OCI-LY7 (cell line): ENCODE measurements around the gene LRFN5. TPM values are rescaled to one million over a fixed set of nuclear protein-coding genes. Genes with fewer than 3 reads are reported as not detected.
"Not testable (repeated sequence)": the region's sequence is repeated elsewhere in the genome, so short reads cannot be mapped to it uniquely, and the experiment has no call there.

Source experiments
- BruUV-seq: library from RNA; stranded (reverse); fragments of 400-500 nt; replicated peaks from 2 replicates; lab custom pipeline; 2021; lab: Mats Ljungman, UMichigan
- CTCF ChIA-PET: fragments of 300-600 bp; sonication (Branson Sonifier 250); formaldehyde crosslinking; loops from one replicate; lab custom pipeline; 2022; ENCODE audit warnings: antibody characterized with exemption; ENCODE audit not compliant: unreplicated experiment; lab: Charles Lee
- POLR2A ChIA-PET: fragments of 300-600 bp; sonication (Branson Sonifier 250); formaldehyde crosslinking; loops from one replicate; lab custom pipeline; 2022; ENCODE audit warnings: antibody characterized with exemption; lab: Charles Lee
- DNase-seq: peaks from one replicate; pipeline ENCODE4 v3.0.0-alpha.2; 2015; ENCODE audit warnings: low spot score
- H2AFZ ChIP-seq: fragments of 200-600 bp; sonication (generic), shearing (Covaris generic); 2 replicates; pipeline ENCODE4 v1.6.1; 2014; ENCODE audit warnings: mild to moderate bottlenecking, antibody characterized with exemption, low read length, moderate library complexity
- H3K27ac ChIP-seq: fragments of 200-600 bp; sonication (generic); 2 replicates; pipeline ENCODE4 v1.5.1; 2014; ENCODE audit warnings: mixed run types, low read depth, mild to moderate bottlenecking, moderate library complexity, low read length, inconsistent platforms; ENCODE audit not compliant: poor library complexity, severe bottlenecking
- H3K36me3 ChIP-seq: fragments of 200-600 bp; sonication (generic); 2 replicates; pipeline ENCODE4 v1.6.1; 2014; ENCODE audit warnings: mild to moderate bottlenecking, antibody characterized with exemption, low read length, moderate library complexity, mixed read lengths; ENCODE audit not compliant: insufficient read depth
- H3K4me1 ChIP-seq: fragments of 200-600 bp; sonication (generic); 2 replicates; pipeline ENCODE4 v1.5.1; 2014; ENCODE audit warnings: mild to moderate bottlenecking, low read length; ENCODE audit not compliant: insufficient read depth, poor library complexity, severe bottlenecking
- H3K4me2 ChIP-seq: fragments of 200-600 bp; sonication (generic); 2 replicates; pipeline ENCODE4 v1.6.1; 2014; ENCODE audit warnings: mild to moderate bottlenecking, low read length
- H3K4me3 ChIP-seq: fragments of 200-600 bp; sonication (generic); 2 replicates; pipeline ENCODE4 v1.5.1; 2014; ENCODE audit warnings: mild to moderate bottlenecking, low read depth, low read length; ENCODE audit not compliant: poor library complexity, severe bottlenecking
- H3K79me2 ChIP-seq: fragments of 200-600 bp; sonication (generic); 2 replicates; pipeline ENCODE4 v1.6.1; 2016; ENCODE audit warnings: low read depth, mild to moderate bottlenecking, low read length, moderate library complexity, mixed read lengths; ENCODE audit not compliant: insufficient read depth
- H3K9me2 ChIP-seq: fragments of 200-600 bp; sonication (generic); 2 replicates; pipeline ENCODE4 v1.6.1; 2016; ENCODE audit warnings: mild to moderate bottlenecking, low read length, mixed read lengths; ENCODE audit not compliant: insufficient read depth
- H3K9me3 ChIP-seq: fragments of 200-600 bp; sonication (generic); 2 replicates; pipeline ENCODE4 v1.6.1; 2014; ENCODE audit warnings: mild to moderate bottlenecking, mixed run types, low read length, mixed read lengths
- H4K20me1 ChIP-seq: fragments of 200-600 bp; sonication (generic); 2 replicates; pipeline ENCODE4 v1.6.1; 2014; ENCODE audit warnings: mild to moderate bottlenecking, antibody characterized with exemption, low read length, moderate library complexity, mixed read lengths; ENCODE audit not compliant: insufficient read depth
- CTCF ChIP-seq: fragments of 200-600 bp; sonication (generic); conservative IDR thresholded peaks from 2 replicates; pipeline ENCODE4 v1.5.1; 2014; ENCODE audit warnings: mild to moderate bottlenecking, antibody characterized with exemption, low read length, moderate library complexity, mixed read lengths
- EZH2phosphoT487 ChIP-seq: fragments of 200-600 bp; sonication (generic); IDR thresholded peaks from 2 replicates; pipeline ENCODE4 v1.6.1; 2018; ENCODE audit warnings: low read depth, borderline replicate concordance, mild to moderate bottlenecking, mixed run types, antibody characterized with exemption, low read length, moderate library complexity, mixed read lengths
- intact Hi-C: fragments of 100-400 bp; cut with micrococcal nuclease; formaldehyde crosslinking; loops from one replicate; pipeline ENCODE4 v1.10.0; 2022; ENCODE audit not compliant: unreplicated experiment
- total RNA-seq, 2 experiments: library from RNA; depleted of rRNA in 1 of 2; stranded (reverse); fragments of >200 nt in 1 of 2; shearing (Covaris generic) in 1 of 2; gene quantifications; 2 replicates each; pipeline ENCODE4 v1.2.3, GENCODE V29; 2014 to 2022

The LRFN5 gene
- total RNA-seq, 2 experiments from 2014 or later, result not detected

- BruUV-seq, result no TSS peak
- no peak for TF ChIP-seq CTCF
- TF ChIP-seq EZH2phosphoT487, result no peak
- Histone ChIP-seq H4K20me1 (no peaks in the 10 kb centered on the region), H3K4me1 (no peaks in the 10 kb centered on the region), H2AFZ (no peak overlapping the region), H3K9me2 (no peaks in the 10 kb centered on the region), H3K9me3 (no peaks in the 10 kb centered on the region), H3K27ac (no peak overlapping the region), H3K36me3 (no peaks in the 10 kb centered on the region), H3K4me3 (no peak overlapping the region), H3K4me2 (no peak overlapping the region), H3K79me2 (no peaks in the 10 kb centered on the region)
- ChIA-PET CTCF (no interaction called here), POLR2A (no interaction called here)
- DNase-seq, result no peak
- intact Hi-C loops, result no loop called here
These were observed 9.0 kb upstream of the LRFN5 start for GRCh38 chr14:41597647-41598046.

GRCh38 chr14:41599805-41600385 is 6.8 kb upstream of the LRFN5 start:
- CTCF ChIA-PET, H3K4me3 ChIP-seq, DNase-seq, H3K79me2 ChIP-seq, H3K9me2 ChIP-seq, H3K36me3 ChIP-seq, H3K4me1 ChIP-seq, intact Hi-C loops, BruUV-seq, H3K27ac ChIP-seq, H4K20me1 ChIP-seq, H3K4me2 ChIP-seq, H3K9me3 ChIP-seq, H2AFZ ChIP-seq: not testable (repeated sequence)
- POLR2A ChIA-PET, result interaction anchor here (1.0 kb wide), 1 partner anchor 139 kb away, joined by 3 read pairs; no protein-coding TSS in a partner anchor

- Histone ChIP-seq H3K4me2 (no peak overlapping the region), H3K79me2 (no peaks in the 10 kb centered on the region), H3K9me3 (no peaks in the 10 kb centered on the region), H4K20me1 (no peaks in the 10 kb centered on the region), H3K27ac (no peak overlapping the region), H3K9me2 (no peaks in the 10 kb centered on the region), H3K4me1 (no peaks in the 10 kb centered on the region), H3K36me3 (no peaks in the 10 kb centered on the region), H2AFZ (no peak overlapping the region), H3K4me3 (no peak overlapping the region)
- TF ChIP-seq CTCF, result no peak
- TF ChIP-seq EZH2phosphoT487, result no peak
- ChIA-PET POLR2A (no interaction called here), CTCF (no interaction called here)
- no peak for DNase-seq
- no TSS peak for BruUV-seq
- intact Hi-C loops, result no loop called here
These were observed 1.8 kb upstream of the LRFN5 start for GRCh38 chr14:41604721-41605531.
